Measurements from ENCODE around the gene VWF. TPM values are rescaled to one million over a fixed set of nuclear protein-coding genes. Genes with fewer than 3 reads are reported as not detected.
"Not testable (repeated sequence)": the region's sequence is repeated elsewhere in the genome, so short reads cannot be mapped to it uniquely, and the experiment has no call there.

VWF gene
- total and polyA plus RNA-seq, 7 donors = 0.60 to 98.0 (median 42.2) TPM

DNA sequence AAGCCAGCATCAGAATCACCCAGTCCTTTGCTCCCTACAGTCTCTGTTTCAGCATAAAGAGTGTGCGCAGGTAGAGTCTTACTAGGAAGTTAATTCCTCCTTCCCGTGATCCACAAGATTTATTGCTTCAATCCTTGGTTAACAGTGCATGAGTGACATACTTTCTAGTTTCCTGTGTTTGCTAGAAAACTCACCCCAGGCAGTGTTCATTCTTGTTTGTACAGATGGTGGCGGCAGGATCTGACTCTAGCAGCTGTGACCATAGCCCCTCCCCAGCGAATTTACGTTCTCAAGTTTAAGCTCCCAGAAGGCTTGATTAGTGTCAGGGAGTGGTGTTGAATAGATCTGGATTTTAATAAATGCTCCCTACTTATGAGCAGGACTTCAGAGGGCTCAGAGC lies 103.5 kb downstream of the VWF start:
- no peaks in the 10 kb centered on the region for H3K9me3 ChIP-seq
- no peaks in the 10 kb centered on the region for H3K4me1 ChIP-seq
- no peak overlapping the region for H3K4me3 ChIP-seq
- no peaks in the 10 kb centered on the region for H3K27me3 ChIP-seq
- no peaks in the 10 kb centered on the region for H3K36me3 ChIP-seq
- intact Hi-C loops (cut with DNase I) = no loop called here
- WGBS, 2 donors = 11 to 37% methylated on average over 5 of the region's 5 CpGs
- no peak overlapping the region for H3K27ac ChIP-seq
- TF ChIP-seq POLR2A (IDR thresholded peaks at IDR 0.05) = no peak
- no peak for TF ChIP-seq POLR2AphosphoS5 (IDR thresholded peaks at IDR 0.05)
- TF ChIP-seq EP300 (IDR thresholded peaks at IDR 0.05) = no peak
- TF ChIP-seq, protein P1, sequence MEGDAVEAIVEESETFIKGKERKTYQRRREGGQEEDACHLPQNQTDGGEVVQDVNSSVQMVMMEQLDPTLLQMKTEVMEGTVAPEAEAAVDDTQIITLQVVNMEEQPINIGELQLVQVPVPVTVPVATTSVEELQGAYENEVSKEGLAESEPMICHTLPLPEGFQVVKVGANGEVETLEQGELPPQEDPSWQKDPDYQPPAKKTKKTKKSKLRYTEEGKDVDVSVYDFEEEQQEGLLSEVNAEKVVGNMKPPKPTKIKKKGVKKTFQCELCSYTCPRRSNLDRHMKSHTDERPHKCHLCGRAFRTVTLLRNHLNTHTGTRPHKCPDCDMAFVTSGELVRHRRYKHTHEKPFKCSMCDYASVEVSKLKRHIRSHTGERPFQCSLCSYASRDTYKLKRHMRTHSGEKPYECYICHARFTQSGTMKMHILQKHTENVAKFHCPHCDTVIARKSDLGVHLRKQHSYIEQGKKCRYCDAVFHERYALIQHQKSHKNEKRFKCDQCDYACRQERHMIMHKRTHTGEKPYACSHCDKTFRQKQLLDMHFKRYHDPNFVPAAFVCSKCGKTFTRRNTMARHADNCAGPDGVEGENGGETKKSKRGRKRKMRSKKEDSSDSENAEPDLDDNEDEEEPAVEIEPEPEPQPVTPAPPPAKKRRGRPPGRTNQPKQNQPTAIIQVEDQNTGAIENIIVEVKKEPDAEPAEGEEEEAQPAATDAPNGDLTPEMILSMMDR (IDR thresholded peaks at IDR 0.05) = no peak
- DNase-seq = no peak

DNA sequence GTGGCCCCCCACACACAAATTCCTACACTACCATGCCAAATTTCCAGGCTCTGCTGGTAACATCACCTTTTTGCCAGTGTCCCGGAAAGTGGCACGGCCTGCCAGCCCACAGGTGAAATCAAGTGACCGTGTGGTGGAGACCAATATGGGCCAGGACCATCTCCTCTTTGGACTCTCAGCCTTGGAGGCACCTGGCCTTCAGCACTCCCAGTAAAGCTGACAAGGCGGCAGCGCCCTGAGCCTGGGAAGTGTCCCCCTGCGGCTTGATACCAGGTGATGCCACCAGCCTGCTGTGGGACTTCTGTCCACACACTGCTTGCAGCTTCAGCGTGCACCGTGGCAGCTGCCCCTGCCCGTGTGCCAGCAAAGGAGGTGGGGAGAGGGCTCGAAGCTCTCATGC lies 104.0 kb downstream of the VWF start:
- intact Hi-C loops (cut with DNase I); H3K36me3 ChIP-seq; DNase-seq; H3K9me3 ChIP-seq; H3K27ac ChIP-seq; H3K27me3 ChIP-seq; H3K4me1 ChIP-seq; H3K4me3 ChIP-seq: not testable (repeated sequence)
- 43 to 72% methylated on average over 10 of the region's 10 CpGs for WGBS, 2 donors

DNA sequence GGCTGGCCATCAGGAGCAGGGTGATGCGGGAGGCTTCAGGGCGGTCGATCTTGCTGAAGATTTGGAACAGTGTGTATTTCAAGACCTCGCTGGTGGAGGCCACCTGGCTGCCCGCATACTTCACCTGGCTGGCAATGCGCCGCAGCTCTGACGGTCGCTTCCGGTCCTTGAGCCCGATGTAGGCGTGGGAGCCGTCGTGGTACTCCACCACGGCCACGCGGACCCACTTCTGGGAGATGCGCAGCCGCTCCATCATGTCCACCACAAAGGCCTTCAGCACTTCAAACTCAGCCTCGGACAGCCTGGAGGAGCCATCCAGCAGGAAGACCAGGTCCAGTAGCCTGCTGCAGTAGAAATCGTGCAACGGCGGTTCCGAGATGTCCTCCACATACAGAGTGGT lies 105.2 kb downstream of the VWF start:
- H3K36me3 ChIP-seq; H3K4me3 ChIP-seq; DNase-seq; H3K27me3 ChIP-seq; H3K9me3 ChIP-seq; H3K4me1 ChIP-seq; intact Hi-C loops (cut with DNase I); H3K27ac ChIP-seq: not testable (repeated sequence)
- 97 to 98% methylated on average over 24 of the region's 24 CpGs for WGBS, 2 donors

DNA sequence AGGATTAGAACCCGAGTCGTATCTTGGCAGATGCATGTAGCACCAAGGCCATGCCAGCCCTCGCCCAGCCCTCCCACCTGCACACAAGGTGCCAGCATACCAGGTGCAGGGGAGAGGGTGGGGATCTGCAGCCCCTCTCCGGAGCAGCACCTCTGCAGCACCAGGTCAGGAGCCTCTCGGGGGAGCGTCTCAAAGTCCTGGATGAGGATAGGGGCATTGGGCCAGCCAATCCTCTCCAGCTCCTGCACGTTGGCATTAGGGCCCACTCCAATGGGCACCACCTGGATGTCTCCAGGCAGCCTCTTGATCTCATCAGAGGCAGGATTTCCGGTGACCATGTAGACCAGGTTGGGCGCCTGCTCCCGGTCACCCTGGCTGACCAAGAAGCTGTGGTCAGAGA lies 106.2 kb downstream of the VWF start:
- no peak for DNase-seq
- 91% methylated on average over 10 of the region's 10 CpGs for WGBS, 2 donors
- Histone ChIP-seq H3K27me3 (no peaks in the 10 kb centered on the region), H3K27ac (no peak overlapping the region), H3K36me3 (no peaks in the 10 kb centered on the region), H3K4me3 (no peak overlapping the region), H3K4me1 (no peaks in the 10 kb centered on the region), H3K9me3 (no peaks in the 10 kb centered on the region)
- TF ChIP-seq EP300 (IDR thresholded peaks at IDR 0.05) (no peak), POLR2AphosphoS5 (IDR thresholded peaks at IDR 0.05) (no peak), POLR2A (IDR thresholded peaks at IDR 0.05) (no peak)
- TF ChIP-seq, protein P1 (IDR thresholded peaks at IDR 0.05) = no peak
- intact Hi-C loops (cut with DNase I) = no loop called here

DNA sequence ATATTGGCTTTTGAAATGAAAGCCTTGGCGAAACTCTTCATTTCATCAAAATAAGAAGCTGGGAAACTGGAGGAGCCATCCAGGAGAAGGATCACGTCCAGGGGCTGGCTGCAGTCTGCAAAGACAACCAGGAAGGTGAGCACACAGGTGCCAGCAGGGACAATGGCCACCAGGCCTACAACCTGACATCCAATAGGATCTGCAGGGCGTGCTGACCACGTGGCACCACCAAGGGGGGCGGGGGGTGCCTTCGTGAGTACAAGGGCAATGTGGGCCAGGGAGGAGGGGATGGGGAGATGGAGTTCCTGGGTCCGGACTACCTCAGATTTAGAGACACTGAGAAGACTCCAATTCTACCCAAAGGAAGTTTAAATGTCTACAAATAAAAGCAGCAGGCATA lies 107.7 kb downstream of the VWF start:
- Histone ChIP-seq H3K4me3 (no peak overlapping the region), H3K27me3 (no peaks in the 10 kb centered on the region), H3K4me1 (no peaks in the 10 kb centered on the region), H3K9me3 (no peaks in the 10 kb centered on the region), H3K36me3 (no peaks in the 10 kb centered on the region), H3K27ac (no peak overlapping the region)
- TF ChIP-seq, protein P1 (IDR thresholded peaks at IDR 0.05) = no peak
- no peak for TF ChIP-seq POLR2A (IDR thresholded peaks at IDR 0.05)
- 68 to 78% methylated on average over 7 of the region's 7 CpGs for WGBS, 2 donors
- intact Hi-C loops (cut with DNase I) = no loop called here
- DNase-seq = no peak

DNA sequence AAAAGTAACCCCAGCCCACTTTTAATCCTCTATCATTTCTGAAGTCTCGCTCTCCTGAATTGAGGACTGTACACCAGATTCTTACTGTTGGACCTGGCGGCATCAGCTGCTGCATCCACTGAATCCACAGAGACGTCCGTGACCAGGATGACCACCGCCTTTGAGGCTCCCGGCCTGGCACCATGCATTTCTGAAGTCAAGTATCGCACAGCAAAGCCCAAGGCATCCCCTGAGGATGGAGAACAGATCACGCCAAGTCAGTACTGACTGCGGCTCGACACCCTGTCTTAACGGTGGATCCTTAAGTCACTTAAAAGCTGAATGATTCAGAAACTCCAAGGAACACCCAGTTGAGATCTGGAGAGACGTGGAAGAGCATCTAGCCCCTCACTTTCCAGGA lies 108.5 kb downstream of the VWF start:
- H3K36me3 ChIP-seq; DNase-seq; intact Hi-C loops (cut with DNase I); H3K9me3 ChIP-seq; H3K4me3 ChIP-seq; H3K27ac ChIP-seq; H3K27me3 ChIP-seq; H3K4me1 ChIP-seq: not testable (repeated sequence)
- WGBS, 2 donors = 94% methylated on average over 12 of the region's 12 CpGs

DNA sequence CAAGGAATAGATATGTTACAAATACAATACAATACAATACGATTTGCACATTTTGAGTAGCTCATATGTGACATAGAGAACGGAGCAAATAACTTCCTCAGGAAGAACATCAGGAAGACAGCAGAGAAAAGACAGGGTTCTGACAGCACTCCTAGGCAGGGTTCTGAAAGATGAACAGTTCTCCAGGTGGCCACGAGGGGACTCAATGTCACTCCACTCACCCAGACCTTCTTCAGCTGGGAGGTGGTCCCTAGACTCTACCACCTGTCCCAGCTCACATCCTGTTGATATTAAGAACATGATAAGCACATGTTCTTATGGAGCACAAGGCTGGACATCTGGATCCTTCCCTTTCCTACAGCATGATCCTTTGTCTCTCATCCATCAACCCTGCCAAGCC lies 109.2 kb downstream of the VWF start:
- H3K9me3 ChIP-seq; H3K4me3 ChIP-seq; H3K27me3 ChIP-seq; intact Hi-C loops (cut with DNase I); H3K4me1 ChIP-seq; H3K27ac ChIP-seq; H3K36me3 ChIP-seq; DNase-seq: not testable (repeated sequence)
- 47 to 50% methylated on average over 2 to 3 of the region's 3 CpGs for WGBS, 2 donors

DNA sequence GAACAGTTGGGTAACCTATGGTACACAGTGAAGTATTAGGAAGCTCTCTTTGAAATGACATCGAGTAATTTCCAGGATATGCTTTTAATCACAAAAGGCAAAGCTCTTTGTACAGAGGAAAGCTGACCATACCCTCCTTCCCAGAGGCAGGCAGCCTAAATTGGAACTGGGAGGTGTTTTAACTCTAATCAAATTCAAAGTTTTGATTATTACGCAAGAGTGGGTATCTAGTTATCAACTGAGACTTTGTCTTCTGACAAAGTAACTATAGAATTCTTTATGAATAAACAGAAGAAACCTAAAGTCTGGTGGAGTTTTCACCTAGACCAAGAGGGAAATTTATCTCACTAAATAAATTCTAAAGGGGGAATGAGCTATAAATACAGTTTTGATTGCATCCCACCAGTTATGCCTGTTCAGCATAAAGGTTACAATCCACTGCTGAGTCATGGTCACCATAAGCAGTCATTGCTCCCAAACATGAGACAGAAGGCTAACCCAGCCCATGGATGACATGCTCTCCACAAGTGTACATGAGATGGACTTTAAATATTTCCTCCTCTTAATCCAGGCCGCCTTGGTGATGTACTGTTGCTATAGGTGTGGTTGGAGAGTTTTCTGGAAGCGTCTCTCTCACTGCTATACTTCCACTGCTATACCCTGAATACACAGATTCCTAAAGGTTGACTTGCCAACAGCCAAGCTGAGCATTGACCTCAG lies 113.7 kb downstream of the VWF start:
- H3K9me3 ChIP-seq; H3K27ac ChIP-seq; H3K36me3 ChIP-seq; H3K4me3 ChIP-seq; DNase-seq; H3K4me1 ChIP-seq; H3K27me3 ChIP-seq; intact Hi-C loops (cut with DNase I): not testable (repeated sequence)
- WGBS, 2 donors = 88 to 92% methylated on average over 4 of the region's 4 CpGs

All from sigmoid colon (tissue), 7 donors.